ENCODE results near the gene SHISA5.

DNA sequence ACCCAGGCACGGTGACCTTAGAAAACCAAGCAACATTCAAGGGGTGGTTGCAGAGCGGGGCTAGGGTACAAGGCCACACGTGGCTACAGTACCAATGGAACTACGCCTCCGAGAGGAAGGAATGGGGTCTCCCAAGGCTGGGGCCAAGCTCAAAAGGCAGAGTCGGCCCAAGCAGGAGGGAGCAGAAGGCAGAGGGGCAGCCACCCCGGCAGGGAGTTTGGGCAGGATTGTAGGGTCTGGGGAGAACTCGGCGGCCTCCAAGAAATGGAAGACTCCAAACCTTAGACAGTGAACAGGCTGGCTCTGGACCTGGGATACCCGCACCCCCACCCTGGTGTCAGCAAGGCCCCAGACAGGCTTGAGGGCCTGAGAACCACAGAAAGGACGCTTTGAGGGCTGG, 28.8 kb downstream of the SHISA5 start:
- TF ChIP-seq NFYB (CRISPR knock-in tag; conservative IDR thresholded peaks at IDR 0.05; ENCODE audit: low read depth) (no peak), ZNF416 (CRISPR knock-in tag; IDR thresholded peaks at IDR 0.05) (no peak), CTCF (IDR thresholded peaks at IDR 0.05) (no peak), TP53 (CRISPR knock-in tag; IDR thresholded peaks at IDR 0.05) (no peak), GABPB1 (CRISPR knock-in tag; IDR thresholded peaks at IDR 0.05) (no peak)
- TF ChIP-seq, protein P1, sequence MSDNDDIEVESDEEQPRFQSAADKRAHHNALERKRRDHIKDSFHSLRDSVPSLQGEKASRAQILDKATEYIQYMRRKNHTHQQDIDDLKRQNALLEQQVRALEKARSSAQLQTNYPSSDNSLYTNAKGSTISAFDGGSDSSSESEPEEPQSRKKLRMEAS (CRISPR knock-in tag; IDR thresholded peaks at IDR 0.05), result 0 out of 2 replicates have a peak, but pooled peaks have one; percentile 1
